ENCODE results near the gene TMEM89. TPM values are rescaled to one million over a fixed set of nuclear protein-coding genes. Genes with fewer than 3 reads are reported as not detected.

Gene TMEM89
- total and polyA plus RNA-seq, 2 of the 4 experiments (the other 2 are of a cell fraction) = 0.15 TPM; not detected in 1

DNA sequence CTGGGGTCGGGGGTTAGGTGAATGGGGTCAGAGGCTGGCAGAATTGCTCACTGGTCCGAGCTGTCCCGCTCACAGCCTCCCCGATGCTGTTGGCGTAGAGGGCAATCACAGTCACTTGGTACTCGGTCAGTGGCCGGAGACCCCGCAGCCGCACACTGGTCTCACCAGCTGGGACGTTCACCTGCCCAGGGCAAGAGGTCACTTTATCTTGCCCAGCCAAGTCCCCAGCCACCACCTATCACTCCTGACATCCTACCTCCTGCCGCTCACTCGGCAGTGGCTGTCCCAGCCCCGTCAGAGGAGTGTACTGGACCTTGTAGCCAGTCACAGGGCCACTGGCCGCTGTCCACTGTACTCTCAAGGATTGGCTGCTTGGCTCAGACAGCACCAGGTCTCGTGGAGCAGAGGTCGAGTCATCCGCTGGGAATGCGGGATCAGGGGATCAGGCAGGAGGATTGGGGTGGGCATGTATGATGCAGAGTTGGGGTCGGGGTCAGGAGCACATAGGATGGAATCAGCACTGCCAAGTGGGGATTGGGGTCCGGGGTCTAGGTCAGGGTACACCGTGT, 29.0 kb downstream of the TMEM89 start:
- TF ChIP-seq USF2 (IDR thresholded peaks at IDR 0.05; ENCODE audit: low read depth, low read length) = no peak
- no peak for TF ChIP-seq POLR2A (IDR thresholded peaks at IDR 0.05; ENCODE audit: low read depth, low read length)
- no peak for TF ChIP-seq MAZ (IDR thresholded peaks at IDR 0.05; ENCODE audit: borderline replicate concordance, low read depth, low read length)
- TF ChIP-seq MXI1 (IDR thresholded peaks at IDR 0.05; ENCODE audit: borderline replicate concordance, low read depth, low read length) = no peak
- peak overlapping the region; percentile 28 for H2AFZ ChIP-seq (replicated peaks; ENCODE audit: low read length, poor library complexity)
- H3K9me3 ChIP-seq (ENCODE audit: control insufficient read depth, insufficient read depth, low read length) = no peaks in the 10 kb centered on the region
- no peak overlapping the region for H3K4me3 ChIP-seq (ENCODE audit: insufficient read depth, low read depth, low read length)
- H3K4me1 ChIP-seq (ENCODE audit: control insufficient read depth, insufficient read depth, low read length) = peaks cover 34% of the 10 kb centered on the region
- peaks cover 54% of the 10 kb centered on the region for H3K9me1 ChIP-seq (ENCODE audit: insufficient read depth, low read length)
- no peaks in the 10 kb centered on the region; the same call in 1 of the 2 replicates for H4K20me1 ChIP-seq (ENCODE audit: insufficient read depth, low read length)
- no peak overlapping the region for H2BK15ac ChIP-seq (ENCODE audit: low read depth, low read length)
- H3K4me2 ChIP-seq (ENCODE audit: low read depth, low read length) = no peak overlapping the region
- DNase-seq (peak; percentile 13), ATAC-seq (ENCODE audit: low read depth) (no peak)
- 0 out of 2 replicates have a peak overlapping the region, but pooled peaks have one; percentile 36 for H3K14ac ChIP-seq (replicated peaks; ENCODE audit: low read depth, low read length)
- H4K5ac ChIP-seq (ENCODE audit: low read depth, low read length) = no peak overlapping the region
- intact Hi-C loops (cut with micrococcal nuclease) = no loop called here
- H3K18ac ChIP-seq (ENCODE audit: low read depth, low read length) = no peak overlapping the region
- no peak overlapping the region; the same call in 1 of the 2 replicates for H3K4ac ChIP-seq (ENCODE audit: low read depth, low read length)
- in situ Hi-C loops (cut with MboI; ENCODE audit: low sequenced_read_pairs) = no loop called here
- TSS peak; percentile 79 for BruUV-seq (replicated peaks)
- no peak overlapping the region for H3K27ac ChIP-seq (ENCODE audit: insufficient read depth, low read length)
- H3K56ac ChIP-seq (ENCODE audit: extremely low read depth, insufficient read depth, low read length) = no peak overlapping the region
- peak overlapping the region; percentile 47 for H3K23ac ChIP-seq (ENCODE audit: low read depth, low read length)
- WGBS, 2 experiments (ENCODE audit: extremely low coverage in 2 of 2, insufficient read length in 1 of 2) = 96% methylated on average over 16 of the region's 21 CpGs; no CpG with 5 or more reads in 1 of the 2 experiments
- no peak overlapping the region for H3K9ac ChIP-seq (ENCODE audit: low read depth, low read length)
- H2AK9ac ChIP-seq (replicated peaks; ENCODE audit: low read depth, low read length, poor library complexity) = peak overlapping the region; percentile 15
- ChIA-PET CTCF (no interaction called here), POLR2A (ENCODE audit: unreplicated experiment) (no interaction called here)
- H2AK5ac ChIP-seq (ENCODE audit: low read depth, low read length) = peak overlapping the region; percentile 73
- peaks cover 32 to 88% of the 10 kb centered on the region in 2 experiments for H3K79me1 ChIP-seq (ENCODE audit: low read depth in 1 of 2, low read length in 2 of 2)
- no peaks in the 10 kb centered on the region for H3K27me3 ChIP-seq (ENCODE audit: control insufficient read depth, insufficient read depth, low read length)
- dilution Hi-C loops (cut with HindIII; ENCODE audit: low sequenced_read_pairs, unreplicated experiment) = no loop called here
- no peak overlapping the region for H2BK20ac ChIP-seq (ENCODE audit: low read depth, low read length)
- H4K8ac ChIP-seq (ENCODE audit: low read depth in 2 of 2, low read length in 2 of 2) = 0 out of 4 replicates have a peak overlapping the region, but pooled peaks of 1 of the 2 experiments have one; percentile 13
- H2BK5ac ChIP-seq (ENCODE audit: low read depth, low read length, poor library complexity, severe bottlenecking) = no peak overlapping the region
- H3K36me3 ChIP-seq (ENCODE audit: control insufficient read depth, insufficient read depth, low read length) = peaks cover 52% of the 10 kb centered on the region
- no peak overlapping the region; the same call in 1 of the 2 replicates for H4K91ac ChIP-seq (ENCODE audit: insufficient read depth, low read depth, low read length)
- peak overlapping the region; percentile 16; the same call in 1 of the 2 replicates for H2BK120ac ChIP-seq (ENCODE audit: low read depth, low read length)
